GM21528 (cell line): ENCODE results near the gene RDH13.
"Not testable (repeated sequence)": the region's sequence is repeated elsewhere in the genome, so short reads cannot be mapped to it uniquely, and the experiment has no call there.

Experiments used
- ATAC-seq: cut with Tn5 transposase; IDR thresholded peaks from one replicate; pipeline ENCODE4 v1.9.1; 2021; ENCODE audit warnings: mild to moderate bottlenecking, moderate library complexity; ENCODE audit not compliant: unreplicated experiment, low FRiP score

Gene RDH13

GRCh38 chr19:55020351-55020750, 42.6 kb downstream of the RDH13 start:
- not testable (repeated sequence) for ATAC-seq

DNA sequence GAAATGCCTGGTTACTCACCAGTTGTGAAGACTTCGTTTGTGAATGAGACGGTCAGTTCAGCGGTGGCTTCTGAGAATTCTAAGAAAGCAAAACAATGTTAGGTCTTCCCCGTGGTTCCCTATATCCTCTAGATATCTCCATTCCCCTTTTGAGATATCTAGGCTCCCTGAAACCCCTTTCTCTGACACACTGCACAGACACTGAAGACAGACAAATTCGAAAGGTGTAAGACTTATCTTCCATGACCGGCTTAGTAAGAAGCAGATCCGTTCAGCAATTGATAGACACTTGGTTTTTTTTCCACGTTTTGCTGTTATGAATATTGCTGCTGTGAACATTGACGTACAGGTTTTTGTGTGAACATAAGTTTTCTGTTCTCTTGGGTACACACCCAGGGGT, 44.3 kb downstream of the RDH13 start:
- no peak for ATAC-seq

- ATAC-seq, result no peak
Measured at GRCh38 chr19:55018216-55018615, 44.7 kb downstream of the RDH13 start.

GRCh38 chr19:55016017-55016416, 46.9 kb downstream of the RDH13 start:
- no peak for ATAC-seq

DNA sequence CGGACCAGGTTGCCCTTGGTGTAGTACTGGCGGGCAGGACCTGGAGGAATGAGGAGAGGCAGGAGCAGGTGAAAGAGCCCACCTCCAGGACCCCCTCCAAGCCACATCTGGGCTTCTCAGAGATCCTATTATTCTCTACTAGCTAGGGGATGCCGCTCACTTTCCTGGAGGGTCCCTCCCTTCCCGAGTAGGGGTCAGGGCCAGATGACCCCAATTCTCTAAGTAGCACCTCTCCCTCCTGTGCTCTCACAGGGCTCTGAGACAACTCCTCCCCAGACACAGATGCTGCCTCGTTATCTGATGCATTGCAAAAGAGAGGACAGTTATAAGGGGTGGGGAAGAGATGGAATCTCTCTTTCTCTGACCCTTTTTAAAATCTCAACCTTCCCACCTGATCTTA, 47.8 kb downstream of the RDH13 start:
- ATAC-seq, result no peak

DNA sequence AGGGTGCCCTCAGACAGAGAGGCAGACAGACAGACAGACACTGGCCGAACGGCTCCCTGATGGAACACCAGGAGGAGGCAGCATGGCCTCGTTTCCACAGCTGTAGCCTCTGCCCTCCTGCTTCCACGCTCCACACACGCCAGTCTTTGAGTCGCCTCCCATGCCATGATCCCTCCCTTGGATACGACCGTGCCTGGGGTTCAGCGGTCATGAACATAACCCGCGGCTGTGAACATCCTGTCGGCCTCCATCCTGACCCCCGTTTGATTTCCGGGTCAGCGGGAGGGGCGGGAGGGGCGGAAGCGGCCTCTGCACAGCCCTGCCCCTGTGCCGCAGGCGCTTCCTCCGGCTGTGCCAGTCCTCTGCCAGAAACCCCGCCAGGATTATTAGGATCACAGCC, 48.2 kb downstream of the RDH13 start:
- ATAC-seq, result no peak

DNA sequence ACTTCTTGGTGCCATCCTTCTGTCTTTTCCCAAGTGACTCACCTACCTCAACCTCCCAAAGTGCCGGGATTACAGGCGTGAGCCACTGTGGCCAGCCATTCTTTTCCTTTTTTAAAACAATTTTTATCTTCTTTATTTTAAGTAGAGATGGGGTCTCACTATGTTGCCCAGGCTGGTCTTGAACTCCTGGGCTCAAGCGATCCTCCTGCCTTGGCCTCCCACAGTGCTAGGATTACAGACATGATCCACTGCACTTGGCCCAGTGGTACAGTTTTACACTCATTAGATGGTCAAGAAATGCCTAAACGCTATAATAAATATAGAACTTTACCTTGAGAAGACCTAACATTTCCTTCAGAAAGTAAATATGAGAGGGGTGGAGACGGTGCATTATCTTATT, 49.4 kb downstream of the RDH13 start:
- ATAC-seq, result no peak

DNA sequence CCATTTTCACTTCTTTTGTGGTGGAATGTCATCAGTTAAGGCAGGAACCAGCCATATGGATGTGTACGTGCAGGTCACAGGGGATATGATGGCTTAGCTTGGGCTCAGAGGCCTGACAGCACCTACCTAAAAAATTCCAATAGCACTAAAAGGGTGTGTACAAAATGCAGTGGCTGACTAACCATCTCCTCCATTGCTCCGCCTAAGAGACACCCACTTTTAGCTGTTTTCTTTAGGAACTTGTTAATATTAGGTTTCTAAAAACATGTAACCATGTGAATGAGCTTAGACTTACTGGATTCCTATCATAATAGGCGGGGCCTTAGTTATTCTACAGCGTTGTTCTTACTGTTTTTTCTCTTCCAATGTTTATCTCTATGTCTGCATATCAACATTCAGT, 50.6 kb downstream of the RDH13 start:
- ATAC-seq, result no peak

- not testable (repeated sequence) for ATAC-seq
Measured at GRCh38 chr19:55010561-55010960, 52.4 kb downstream of the RDH13 start.

DNA sequence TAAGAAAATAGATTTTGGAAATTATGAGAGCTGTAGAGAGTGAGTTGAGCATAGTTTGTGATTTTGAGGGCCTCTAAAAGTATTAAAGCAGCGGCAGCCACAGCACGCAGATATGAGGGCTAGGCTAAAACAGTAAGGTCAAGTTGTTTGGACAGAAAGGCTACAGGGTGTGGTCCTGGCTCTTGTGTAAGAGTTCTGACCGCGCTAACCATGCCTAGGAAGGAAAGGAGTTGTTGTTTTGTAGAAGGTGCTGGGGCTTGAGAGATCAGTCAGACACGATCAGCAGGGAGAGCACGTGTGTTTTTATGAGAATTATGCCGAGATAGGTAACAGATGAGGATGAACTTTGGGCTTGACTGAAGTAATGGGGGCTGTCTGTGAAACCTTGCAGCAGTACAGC, 54.2 kb downstream of the RDH13 start:
- not testable (repeated sequence) for ATAC-seq

DNA sequence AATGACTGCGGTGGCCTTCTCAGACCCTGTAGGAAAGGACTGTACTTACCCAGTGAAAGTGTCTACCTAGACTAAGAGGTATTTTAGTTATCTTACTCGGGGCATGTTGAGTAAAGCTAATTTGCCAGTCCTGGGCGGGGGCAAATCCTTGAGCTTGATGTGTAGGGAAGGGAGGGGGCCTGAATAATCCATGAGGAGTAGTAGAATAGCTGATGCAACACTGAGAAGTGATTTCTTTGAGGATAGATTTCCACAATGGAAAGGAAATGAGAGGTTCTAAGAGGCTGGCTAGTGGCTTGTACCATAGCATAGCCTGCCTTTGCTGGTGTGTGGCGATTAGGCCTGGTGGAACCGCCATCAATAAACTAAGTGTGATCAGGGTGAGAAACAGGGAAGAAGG, 54.8 kb downstream of the RDH13 start:
- ATAC-seq, result not testable (repeated sequence)

DNA sequence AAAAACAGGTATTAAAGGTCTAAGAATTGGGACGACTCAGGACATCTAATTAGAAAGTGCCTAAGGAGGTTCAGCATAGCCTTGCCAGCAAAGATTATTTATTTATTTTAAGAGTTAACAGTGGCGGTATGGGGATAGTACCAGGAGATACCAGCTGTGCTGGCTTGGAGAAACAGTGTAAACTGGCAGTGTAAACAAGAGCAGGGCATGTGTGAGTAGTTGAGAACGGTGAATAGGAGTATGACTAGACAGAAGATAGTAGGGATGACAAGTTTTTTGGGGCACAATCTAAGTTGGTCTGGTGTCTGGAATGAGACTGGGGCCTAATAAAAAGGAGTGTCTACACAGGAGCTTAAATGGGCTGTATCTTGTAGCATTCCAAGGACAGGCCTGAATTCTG, 55.4 kb downstream of the RDH13 start:
- not testable (repeated sequence) for ATAC-seq

DNA sequence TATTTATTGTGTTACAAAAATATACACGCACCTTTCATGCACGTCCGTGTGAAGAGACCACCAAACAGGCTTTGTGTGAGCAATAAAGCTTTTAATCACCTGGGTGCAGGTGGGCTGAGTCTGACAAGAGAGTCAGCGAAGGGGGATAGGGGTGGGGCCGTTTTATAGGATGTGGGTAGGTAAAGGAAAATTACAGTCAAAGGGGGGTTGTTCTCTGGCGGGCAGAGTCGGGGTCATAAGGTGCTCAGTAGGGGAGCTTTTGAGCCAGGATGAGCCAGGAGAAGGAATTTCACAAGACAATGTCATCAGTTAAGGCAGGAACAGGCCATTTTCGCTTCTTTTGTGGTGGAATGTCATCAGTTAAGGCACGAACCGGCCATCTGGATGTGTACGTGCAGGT, 56.2 kb downstream of the RDH13 start:
- not testable (repeated sequence) for ATAC-seq

DNA sequence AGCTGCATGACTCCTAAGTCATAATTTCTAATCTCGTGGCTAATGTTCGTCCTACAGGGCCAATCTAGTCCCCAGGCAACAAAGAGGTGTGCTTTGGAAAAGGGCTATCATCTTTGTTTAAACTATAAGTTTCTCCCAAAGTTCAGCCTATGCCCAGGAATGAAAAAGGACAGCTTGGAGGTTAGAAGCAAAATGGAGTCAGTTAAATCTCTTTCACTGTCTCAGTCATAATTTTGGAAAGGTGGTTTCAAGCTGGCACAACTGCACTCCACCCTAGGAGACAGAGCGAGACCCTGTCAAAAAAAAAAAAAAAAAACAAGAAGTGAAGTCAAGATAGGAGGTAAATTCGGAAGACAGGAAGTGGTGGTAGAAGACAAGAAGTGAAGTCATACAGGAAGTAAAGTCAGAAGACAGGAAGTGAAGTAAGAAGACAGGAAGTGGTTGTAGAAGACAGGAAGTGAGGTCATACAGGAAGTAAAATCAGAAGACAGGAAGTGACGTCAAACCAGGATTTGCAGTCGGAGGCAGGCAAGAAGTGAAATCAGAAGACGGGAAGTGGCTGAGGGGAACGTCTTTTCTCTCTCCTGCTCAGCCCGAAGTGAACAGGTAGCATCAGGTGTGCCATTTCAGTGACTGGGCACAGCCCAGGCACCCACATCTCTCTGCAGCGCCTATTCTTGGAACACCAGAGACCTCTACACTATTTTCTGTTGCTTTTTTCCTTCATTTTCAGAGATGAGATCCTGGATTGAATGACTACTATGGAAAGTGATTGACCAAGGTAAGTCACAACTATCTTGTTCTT, 57.1 kb downstream of the RDH13 start:
- no peak for ATAC-seq

DNA sequence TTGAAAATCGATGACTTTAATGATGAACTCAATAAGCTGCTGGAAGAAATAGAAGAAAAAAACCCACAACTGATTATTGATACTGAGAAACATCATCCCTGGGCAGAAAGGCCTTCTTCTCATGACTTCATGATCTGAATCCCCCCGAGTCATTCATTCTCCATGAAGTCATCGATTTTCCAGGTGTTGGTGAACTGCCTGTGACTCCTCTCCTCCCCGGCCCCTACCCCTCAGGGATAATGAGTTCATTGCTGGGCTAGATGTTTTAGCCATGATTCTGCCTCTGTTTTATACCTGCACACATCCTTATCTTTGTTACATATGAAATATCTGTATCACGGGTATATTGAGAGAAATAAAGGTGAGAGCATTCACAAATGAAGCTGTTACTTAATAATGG, 62.2 kb downstream of the RDH13 start:
- ATAC-seq, result no peak

DNA sequence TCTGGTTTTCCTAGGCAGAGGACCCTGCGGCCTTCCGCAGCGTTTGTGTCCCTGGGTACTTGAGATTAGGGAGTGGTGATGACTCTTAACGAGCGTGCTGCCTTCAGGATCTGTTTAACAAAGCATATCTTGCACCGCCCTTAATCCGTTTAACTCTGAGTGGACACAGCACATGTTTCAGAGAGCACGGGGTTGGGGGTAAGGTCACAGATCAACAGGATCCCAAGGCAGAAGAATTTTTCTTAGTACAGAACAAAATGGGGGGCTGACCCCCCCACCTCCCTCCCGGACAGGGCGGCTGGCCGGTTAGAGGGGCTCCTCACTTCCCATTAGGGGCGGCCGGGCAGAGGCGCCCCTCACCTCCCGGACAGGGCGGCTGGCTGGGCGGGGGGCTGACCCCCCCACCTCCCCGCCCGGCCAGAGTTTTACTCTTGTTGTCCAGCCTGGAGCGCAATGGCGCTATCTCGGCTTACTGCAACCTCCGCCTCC, 64.2 kb downstream of the RDH13 start:
- not testable (repeated sequence) for ATAC-seq

DNA sequence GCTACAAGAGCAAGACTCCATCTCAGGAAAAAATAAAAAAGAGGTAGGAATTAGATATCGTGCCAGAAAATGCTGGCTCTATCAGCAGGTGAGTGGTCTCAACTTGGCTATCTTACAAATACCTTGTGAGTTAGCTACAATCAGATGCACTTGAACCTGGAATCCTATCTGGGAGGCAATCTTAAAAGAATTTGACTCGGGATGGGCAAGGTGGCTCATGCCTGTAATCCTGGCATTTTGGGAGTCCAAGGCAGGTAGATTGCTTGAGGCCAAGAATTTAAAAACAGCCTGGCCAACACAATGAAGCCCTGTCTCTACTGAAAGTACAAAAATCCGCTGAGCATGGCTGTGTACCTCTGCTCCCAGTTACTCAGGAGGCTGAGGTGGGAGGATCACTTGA, 67.4 kb downstream of the RDH13 start:
- ATAC-seq, result no peak
